Measurements from ENCODE around the gene SCTR.
A peak's percentile ranks its signal among the peaks of the same experiment; 100 is the strongest.

SCTR gene

GRCh38 chr2:119487434-119488244 is 36.6 kb downstream of the SCTR start:
- DNase-seq (ENCODE audit: low spot score): no peak

GRCh38 chr2:119486886-119487285 is 37.4 kb downstream of the SCTR start:
- no peak for DNase-seq (ENCODE audit: low spot score)

GRCh38 chr2:119486196-119486827 is 38.0 kb downstream of the SCTR start:
- no peak for DNase-seq (ENCODE audit: low spot score)

GRCh38 chr2:119485336-119486110 is 38.8 kb downstream of the SCTR start:
- DNase-seq (ENCODE audit: low spot score): no peak

- DNase-seq (ENCODE audit: low spot score): no peak
Measured at GRCh38 chr2:119484834-119485233, 39.4 kb downstream of the SCTR start.

- no peak for DNase-seq (ENCODE audit: low spot score)
Measured at GRCh38 chr2:119483896-119484718, 40.2 kb downstream of the SCTR start.

- DNase-seq (ENCODE audit: low spot score): no peak
Measured at GRCh38 chr2:119483395-119483753, 40.9 kb downstream of the SCTR start.

- no peak for DNase-seq (ENCODE audit: low spot score)
Measured at GRCh38 chr2:119482481-119483394, 41.5 kb downstream of the SCTR start.

- DNase-seq (ENCODE audit: low spot score): no peak
Measured at GRCh38 chr2:119481501-119482455, 42.5 kb downstream of the SCTR start.

GRCh38 chr2:119480718-119481142 is 43.6 kb downstream of the SCTR start:
- DNase-seq (ENCODE audit: low spot score): no peak

GRCh38 chr2:119480184-119480583 is 44.1 kb downstream of the SCTR start:
- no peak for DNase-seq (ENCODE audit: low spot score)

GRCh38 chr2:119478978-119479295 is 45.3 kb downstream of the SCTR start:
- no peak for DNase-seq (ENCODE audit: low spot score)

- DNase-seq (ENCODE audit: low spot score): no peak
Measured at GRCh38 chr2:119478188-119478977, 45.9 kb downstream of the SCTR start.

- DNase-seq (ENCODE audit: low spot score): no peak
Measured at GRCh38 chr2:119477113-119477505, 47.2 kb downstream of the SCTR start.

- peak; percentile 42 for DNase-seq (ENCODE audit: low spot score)
Measured at GRCh38 chr2:119476301-119477112, 47.8 kb downstream of the SCTR start.

- no peak for DNase-seq (ENCODE audit: low spot score)
Measured at GRCh38 chr2:119475857-119476244, 48.4 kb downstream of the SCTR start.

GRCh38 chr2:119475225-119475856 is 48.9 kb downstream of the SCTR start:
- no peak for DNase-seq (ENCODE audit: low spot score)
